H1 (cell line): ENCODE data around the gene SLC1A3. TPM values are rescaled to one million over a fixed set of nuclear protein-coding genes. Genes with fewer than 3 reads are reported as not detected.

Experiments used
- CTCF ChIA-PET: fragments of 300-600 bp; sonication (Branson Sonifier 250); formaldehyde crosslinking; loops from one replicate; lab custom pipeline; 2021; ENCODE audit not compliant: partially characterized antibody; lab: Charles Lee
- POLR2A ChIA-PET: fragments of 300-600 bp; sonication (Branson Sonifier 250); formaldehyde crosslinking; loops from one replicate; lab custom pipeline; 2021; ENCODE audit warnings: inconsistent platforms; ENCODE audit not compliant: partially characterized antibody; lab: Charles Lee
- DNase-seq, 2 experiments: peaks; one replicate each; pipeline versions ENCODE4 v3.0.0 to v3.0.0-alpha.2; 2010 to 2022; ENCODE audit warnings: low spot score in 2 of 2, low read depth in 1 of 2, mixed read lengths in 1 of 2
- FAIRE-seq: peaks from 2 replicates; lab custom pipeline; 2011; peaks lifted over from hg19 to GRCh38; lab: Jason Lieb, UNC
- H2AFZ ChIP-seq: 2 replicates; pipeline ENCODE4 v1.8.1; 2012; ENCODE audit warnings: low read length, inconsistent platforms
- H2AK5ac ChIP-seq: 2 replicates; pipeline ENCODE4 v1.6.1; 2013; ENCODE audit warnings: low read depth, low read length
- H2BK120ac ChIP-seq: replicated peaks from 2 replicates; pipeline ENCODE3; 2013; ENCODE audit warnings: low read depth, low read length, inconsistent platforms
- H2BK12ac ChIP-seq: 2 replicates; pipeline ENCODE4 v1.6.1; 2013; ENCODE audit warnings: low read depth, low read length
- H2BK15ac ChIP-seq: 2 replicates; pipeline ENCODE4 v1.6.1; 2013; ENCODE audit warnings: low read length
- H2BK20ac ChIP-seq: 2 replicates; pipeline ENCODE4 v1.6.1; 2013; ENCODE audit warnings: low read length
- H2BK5ac ChIP-seq: 2 replicates; pipeline ENCODE4 v1.6.1; 2013; ENCODE audit warnings: low read depth, low read length
- H3K14ac ChIP-seq: 2 replicates; pipeline ENCODE4 v1.6.1; 2013; ENCODE audit warnings: inconsistent platforms; ENCODE audit not compliant: insufficient read length
- H3K18ac ChIP-seq: 2 replicates; pipeline ENCODE4 v1.6.1; 2013; ENCODE audit warnings: low read length; ENCODE audit errors: extremely low read depth
- H3K23ac ChIP-seq: 2 replicates; pipeline ENCODE4 v1.6.1; 2013; ENCODE audit warnings: inconsistent platforms; ENCODE audit not compliant: insufficient read length
- H3K23me2 ChIP-seq: 2 replicates; pipeline ENCODE4 v1.6.1; 2013; ENCODE audit warnings: low read depth, low read length
- H3K27ac ChIP-seq: 2 replicates; pipeline ENCODE4 v1.6.1; 2011; ENCODE audit warnings: low read depth, low read length, inconsistent platforms
- H3K27me3 ChIP-seq, 4 experiments: replicated peaks in 1 of 4; 1 replicate in 1 of 4; 2 replicates in 3 of 4; pipeline versions ENCODE4 v1.6.1 to v1.8.1; 2011 to 2013; ENCODE audit warnings: low read length in 3 of 4, mild to moderate bottlenecking in 3 of 4, inconsistent platforms in 2 of 4, mixed read lengths in 2 of 4, moderate library complexity in 1 of 4; ENCODE audit not compliant: control insufficient read depth in 3 of 4, insufficient read depth in 3 of 4; ENCODE audit errors: extremely low read depth in 1 of 4
- H3K36me3 ChIP-seq, 4 experiments: 2 replicates each; pipeline versions ENCODE4 v1.6.1 to v1.8.1; 2011 to 2013; ENCODE audit warnings: mild to moderate bottlenecking in 4 of 4, low read length in 3 of 4, moderate library complexity in 2 of 4, control low read depth in 1 of 4, inconsistent platforms in 1 of 4; ENCODE audit not compliant: insufficient read depth in 4 of 4, control insufficient read depth in 2 of 4
- H3K4ac ChIP-seq: replicated peaks from 2 replicates; pipeline ENCODE3; 2013; ENCODE audit warnings: low read length, low read depth, mixed read lengths, inconsistent platforms; ENCODE audit not compliant: insufficient read length
- H3K4me1 ChIP-seq, 4 experiments: replicated peaks in 1 of 4; 1 replicate in 1 of 4; 2 replicates in 3 of 4; pipeline versions ENCODE4 v1.6.1 to v1.8.1; 2011 to 2013; ENCODE audit warnings: low read length in 3 of 4, inconsistent platforms in 2 of 4, mixed read lengths in 1 of 4; ENCODE audit not compliant: insufficient read depth in 4 of 4, control insufficient read depth in 3 of 4
- H3K4me2 ChIP-seq, 2 experiments: 2 replicates each; pipeline versions ENCODE4 v1.6.1 to v1.8.1; 2011 to 2013; ENCODE audit warnings: low read depth in 2 of 2, low read length in 2 of 2, control low read depth in 1 of 2, inconsistent platforms in 1 of 2, mild to moderate bottlenecking in 1 of 2; ENCODE audit not compliant: insufficient read depth in 1 of 2
- H3K4me3 ChIP-seq, 4 experiments: fragments of 200-600, 300-600 bp in 1 of 4; sonication (generic), shearing (Covaris generic), sonication (Bioruptor Twin) in 1 of 4; 2 replicates each; pipeline versions ENCODE4 v1.5.1 to v1.8.1; 2011 to 2016; ENCODE audit warnings: low read length in 4 of 4, low read depth in 3 of 4, control low read depth in 2 of 4, inconsistent platforms in 2 of 4, mild to moderate bottlenecking in 2 of 4, mixed read lengths in 1 of 4, moderate library complexity in 1 of 4; ENCODE audit not compliant: insufficient read depth in 2 of 4; ENCODE audit errors: extremely low read depth in 1 of 4
- H3K56ac ChIP-seq: replicated peaks from 2 replicates; pipeline ENCODE3; 2013; ENCODE audit warnings: low read depth, mild to moderate bottlenecking, mixed read lengths, low read length, inconsistent platforms; ENCODE audit not compliant: insufficient read length
- H3K79me1 ChIP-seq: 2 replicates; pipeline ENCODE4 v1.6.1; 2013; ENCODE audit warnings: low read depth, low read length, control low read depth
- H3K79me2 ChIP-seq, 2 experiments: 2 replicates each; pipeline versions ENCODE4 v1.6.1 to v1.8.1; 2012 to 2013; ENCODE audit warnings: low read length in 2 of 2, mild to moderate bottlenecking in 2 of 2, inconsistent platforms in 1 of 2; ENCODE audit not compliant: insufficient read depth in 2 of 2, control insufficient read depth in 1 of 2
- H3K9ac ChIP-seq, 4 experiments: replicated peaks in 1 of 4; 1 replicate in 1 of 4; 2 replicates in 3 of 4; pipeline versions ENCODE4 v1.6.1 to v1.8.1; 2011 to 2013; ENCODE audit warnings: low read depth in 3 of 4, low read length in 3 of 4, control low read depth in 2 of 4, mild to moderate bottlenecking in 2 of 4, moderate library complexity in 2 of 4, inconsistent platforms in 1 of 4; ENCODE audit errors: extremely low read depth in 1 of 4
- H3K9me3 ChIP-seq, 2 experiments: 2 replicates each; pipeline versions ENCODE4 v1.6.1 to v1.8.1; 2012 to 2013; ENCODE audit warnings: mild to moderate bottlenecking in 2 of 2, moderate library complexity in 2 of 2, control low read depth in 1 of 2, inconsistent platforms in 1 of 2, low read depth in 1 of 2, low read length in 1 of 2, mixed read lengths in 1 of 2; ENCODE audit not compliant: insufficient read depth in 2 of 2
- H4K20me1 ChIP-seq, 2 experiments: replicated peaks in 1 of 2; 2 replicates each; pipeline versions ENCODE3 to v1.8.1; 2011 to 2013; ENCODE audit warnings: inconsistent platforms in 2 of 2, low read length in 2 of 2, mild to moderate bottlenecking in 1 of 2; ENCODE audit not compliant: insufficient read depth in 2 of 2, control insufficient read depth in 1 of 2
- H4K5ac ChIP-seq: 2 replicates; pipeline ENCODE4 v1.6.1; 2013; ENCODE audit warnings: low read length, low read depth, mixed read lengths, inconsistent platforms; ENCODE audit not compliant: insufficient read length
- H4K8ac ChIP-seq: 2 replicates; pipeline ENCODE4 v1.8.0; 2013; ENCODE audit warnings: mild to moderate bottlenecking, moderate library complexity, low read length, inconsistent platforms; ENCODE audit not compliant: insufficient read depth; ENCODE audit errors: extremely low read depth
- H4K91ac ChIP-seq: replicated peaks from 2 replicates; pipeline ENCODE3; 2013; ENCODE audit warnings: low read length, mixed read lengths, inconsistent platforms; ENCODE audit not compliant: insufficient read length
- ATF3 ChIP-seq: IDR thresholded peaks from 2 replicates; pipeline ENCODE4 v1.6.1; 2011; ENCODE audit warnings: low read depth, mild to moderate bottlenecking, low read length; ENCODE audit not compliant: insufficient read depth
- BACH1 ChIP-seq: IDR thresholded peaks from 2 replicates; pipeline ENCODE4 v1.6.1; 2012; ENCODE audit warnings: low read length, improper control_type of control experiment
- CBX5 ChIP-seq: fragments of 300-800, 300-1000 bp; sonication (generic); IDR thresholded peaks from 2 replicates; pipeline ENCODE4 v1.7.1; 2016; ENCODE audit warnings: antibody characterized with exemption, low read length, low read depth
- CTBP2 ChIP-seq: IDR thresholded peaks from 2 replicates; pipeline ENCODE4 v1.7.0; 2011; ENCODE audit warnings: borderline replicate concordance, mild to moderate bottlenecking, moderate library complexity, mixed read lengths, low read length; ENCODE audit not compliant: insufficient read depth, insufficient read length
- E2F6 ChIP-seq: IDR thresholded peaks from 2 replicates; pipeline ENCODE4 v1.6.1; 2012; ENCODE audit warnings: inconsistent platforms
- MAFK ChIP-seq: IDR thresholded peaks from 2 replicates; pipeline ENCODE4 v1.6.1; 2012; ENCODE audit warnings: low read depth, mild to moderate bottlenecking, improper control_type of control experiment, low read length
- POLR2AphosphoS5 ChIP-seq: IDR thresholded peaks from 2 replicates; pipeline ENCODE4 v1.6.1; 2011; ENCODE audit warnings: low read depth, low read length
- RAD21 ChIP-seq, 2 experiments: IDR thresholded peaks in 1 of 2; conservative IDR thresholded peaks in 1 of 2; 2 replicates each; pipeline ENCODE4 v1.6.1; 2011; ENCODE audit warnings: low read depth in 2 of 2, low read length in 2 of 2, improper control_type of control experiment in 1 of 2, inconsistent platforms in 1 of 2, mild to moderate bottlenecking in 1 of 2, moderate library complexity in 1 of 2
- RXRA ChIP-seq: IDR thresholded peaks from 2 replicates; pipeline ENCODE4 v1.6.1; 2011; ENCODE audit warnings: low read depth, mild to moderate bottlenecking, low read length, moderate library complexity; ENCODE audit not compliant: insufficient read depth
- SUZ12 ChIP-seq: fragments of 200-600 bp; sonication (generic); IDR thresholded peaks from 2 replicates; pipeline ENCODE4 v1.6.1; 2012; ENCODE audit warnings: mild to moderate bottlenecking, inconsistent platforms, low read length, moderate library complexity, mixed read lengths
- TAF7 ChIP-seq: optimal IDR thresholded peaks from 2 replicates; pipeline ENCODE3; 2011; ENCODE audit warnings: low read depth, mild to moderate bottlenecking, inconsistent platforms, low read length, moderate library complexity, borderline replicate concordance
- WGBS, 2 experiments: shearing (Covaris generic) in 1 of 2; methylation state at CpG; one replicate each; pipeline versions ENCODE4 v1.1.6 to v1.1.7; 2013 to 2015; ENCODE audit warnings: low lambda C conversion rate in 2 of 2, mixed read lengths in 2 of 2, inconsistent platforms in 1 of 2, low coverage in 1 of 2, missing lambda C conversion rate in 1 of 2; ENCODE audit not compliant: insufficient replicate concordance in 2 of 2, insufficient coverage in 1 of 2, insufficient read length in 1 of 2; ENCODE audit errors: extremely low coverage in 1 of 2, missing lambda C conversion rate in 1 of 2; 5-methylcytosine and 5-hydroxymethylcytosine counted together
- polyA plus RNA-seq, 7 experiments: library from polyadenylated mRNA; depleted of rRNA in 3 of 7; stranded (reverse) in 5 of 7; unstranded in 2 of 7; fragments of >200 nt in 5 of 7; fragments of 200-250 nt in 2 of 7; gene quantifications; 1 replicate in 5 of 7; 2 replicates in 1 of 7; 4 replicates in 1 of 7; pipeline versions ENCODE4 v1.2.1 to v1.2.3, GENCODE V29; 2011 to 2013; ENCODE audit warnings: missing spikeins in 2 of 7, mixed read lengths in 2 of 7
- total RNA-seq: library from RNA; stranded (reverse); fragmentation: NEBNext Ultra II Directional; extraction: Animal tissue kit (Norgen Biotek cat#: 25700); gene quantifications from 2 replicates; pipeline ENCODE4 v1.2.1, GENCODE V29; 2021

Gene SLC1A3
- total and polyA plus RNA-seq, 2 of the 8 experiments (the other 6 are each of a cell fraction or from before 2014, with no cell fraction given), result 26.7 to 35.3 TPM

DNA sequence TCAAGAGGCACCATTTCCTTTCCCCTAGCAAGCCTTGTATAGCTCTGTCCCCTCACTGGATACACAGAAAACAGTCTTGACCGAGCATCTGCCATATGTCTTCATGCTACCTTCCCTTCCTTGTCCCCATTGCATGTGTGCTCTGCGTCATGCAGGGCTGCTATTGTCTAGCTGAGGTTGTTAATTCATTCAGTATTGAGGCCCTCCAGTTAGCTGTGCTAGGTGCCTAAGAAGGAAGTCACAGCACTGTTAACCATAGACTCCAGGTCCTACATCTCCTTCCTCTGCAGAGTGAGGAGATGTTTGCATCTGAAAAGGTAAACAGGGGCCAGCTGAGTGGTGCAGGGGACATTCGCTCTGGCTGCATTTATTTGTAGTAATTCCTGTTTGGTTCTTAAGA is 48.2 kb downstream of the SLC1A3 start:
- Histone ChIP-seq H2AK5ac (peak overlapping the region; percentile 57; the same call in 1 of the 2 replicates), H2BK5ac (peak overlapping the region; percentile 87), H4K91ac (no peak overlapping the region), H4K5ac (no peak overlapping the region), H3K4me3 (no peak overlapping the region), H3K56ac (no peak overlapping the region), H2BK20ac (no peak overlapping the region), H3K79me2 (no peaks in the 10 kb centered on the region), H3K9ac (no peak overlapping the region), H3K18ac (no peak overlapping the region), H2BK12ac (no peak overlapping the region), H3K9me3 (no peaks in the 10 kb centered on the region), H3K4me2 (peak overlapping the region; percentile 50 to 53), H3K23ac (no peak overlapping the region), H3K27me3 (no peaks in the 10 kb centered on the region), H3K4ac (no peak overlapping the region), H3K36me3 (no peaks in the 10 kb centered on the region; a peak in 1 of 8 replicates), H3K23me2 (no peaks in the 10 kb centered on the region), H2BK120ac (no peak overlapping the region), H3K79me1 (no peaks in the 10 kb centered on the region; the same call in 1 of the 2 replicates), H3K27ac (0 out of 2 replicates have a peak overlapping the region, but pooled peaks have one; percentile 16), H3K14ac (no peak overlapping the region), H4K20me1 (no peaks in the 10 kb centered on the region), H2BK15ac (peak overlapping the region; percentile 13; the same call in 1 of the 2 replicates), H3K4me1 (peaks cover 0 to 16% (median 11%) of the 10 kb centered on the region in 4 experiments; a peak in 6 of 7 replicates), H4K8ac (no peak overlapping the region), H2AFZ (no peak overlapping the region)
- FAIRE-seq, result no peak
- 56% methylated on average over 3 of the region's 3 CpGs; no CpG with 5 or more reads in 1 of the 2 experiments for WGBS, 2 experiments
- DNase-seq, result no peak
- ChIA-PET CTCF (interaction anchor here (0.6 to 2.9 kb wide), 7 partner anchors 9 to 195 kb away, joined by 3 to 7 read pairs (median 3); no protein-coding TSS in a partner anchor), POLR2A (interaction anchor here (1.7 to 2.0 kb wide), 2 partner anchors 9 to 35 kb away, joined by 5 to 7 read pairs; no protein-coding TSS in a partner anchor)
- TF ChIP-seq ATF3, result no peak
- no peak for TF ChIP-seq CBX5
- no peak for TF ChIP-seq MAFK
- no peak for TF ChIP-seq CTBP2
- TF ChIP-seq RAD21 (IDR thresholded peaks at IDR 0.05 in 1 of 2, conservative IDR thresholded peaks at IDR 0.05 in 1 of 2; ENCODE audit: low read depth in 2 of 2, low read length in 2 of 2), result no peak
- no peak for TF ChIP-seq SUZ12
- no peak for TF ChIP-seq E2F6
- TF ChIP-seq BACH1, result no peak
- no peak for TF ChIP-seq RXRA
- no peak for TF ChIP-seq POLR2AphosphoS5
- no peak for TF ChIP-seq TAF7
